ENCODE data around the gene RALGAPB.
"Not testable (repeated sequence)": the region's sequence is repeated elsewhere in the genome, so short reads cannot be mapped to it uniquely, and the experiment has no call there.

DNA sequence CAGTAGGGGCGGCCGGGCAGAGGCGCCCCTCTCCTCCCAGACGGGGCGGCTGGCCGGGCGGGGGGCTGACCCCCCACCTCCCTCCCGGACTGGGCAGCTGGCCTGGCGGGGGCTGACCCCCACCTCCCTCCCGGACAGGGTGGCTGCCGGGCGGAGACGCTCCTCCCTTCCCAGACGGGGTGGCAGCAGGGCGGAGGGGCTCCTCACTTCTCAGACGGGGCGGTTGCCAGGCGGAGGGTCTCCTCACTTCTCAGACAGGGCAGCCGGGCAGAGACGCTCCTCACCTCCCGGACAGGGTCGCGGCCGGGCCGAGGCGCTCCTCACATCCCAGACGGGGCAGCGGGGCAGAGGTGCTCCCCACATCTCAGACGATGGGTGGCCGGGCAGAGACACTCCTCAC is 11.1 kb upstream of the RALGAPB start:
- TF ChIP-seq, protein P1, sequence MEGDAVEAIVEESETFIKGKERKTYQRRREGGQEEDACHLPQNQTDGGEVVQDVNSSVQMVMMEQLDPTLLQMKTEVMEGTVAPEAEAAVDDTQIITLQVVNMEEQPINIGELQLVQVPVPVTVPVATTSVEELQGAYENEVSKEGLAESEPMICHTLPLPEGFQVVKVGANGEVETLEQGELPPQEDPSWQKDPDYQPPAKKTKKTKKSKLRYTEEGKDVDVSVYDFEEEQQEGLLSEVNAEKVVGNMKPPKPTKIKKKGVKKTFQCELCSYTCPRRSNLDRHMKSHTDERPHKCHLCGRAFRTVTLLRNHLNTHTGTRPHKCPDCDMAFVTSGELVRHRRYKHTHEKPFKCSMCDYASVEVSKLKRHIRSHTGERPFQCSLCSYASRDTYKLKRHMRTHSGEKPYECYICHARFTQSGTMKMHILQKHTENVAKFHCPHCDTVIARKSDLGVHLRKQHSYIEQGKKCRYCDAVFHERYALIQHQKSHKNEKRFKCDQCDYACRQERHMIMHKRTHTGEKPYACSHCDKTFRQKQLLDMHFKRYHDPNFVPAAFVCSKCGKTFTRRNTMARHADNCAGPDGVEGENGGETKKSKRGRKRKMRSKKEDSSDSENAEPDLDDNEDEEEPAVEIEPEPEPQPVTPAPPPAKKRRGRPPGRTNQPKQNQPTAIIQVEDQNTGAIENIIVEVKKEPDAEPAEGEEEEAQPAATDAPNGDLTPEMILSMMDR (IDR thresholded peaks at IDR 0.05 in 8 of 11, conservative IDR thresholded peaks at IDR 0.05 in 3 of 11), result not testable (repeated sequence)
- TF ChIP-seq POLR2A, POLR2AphosphoS5 (IDR thresholded peaks at IDR 0.05): not testable (repeated sequence)

Measured in spleen (tissue), 7 donors.